Thymus (tissue), 14 donors: ENCODE measurements around the gene RAB36. TPM values are rescaled to one million over a fixed set of nuclear protein-coding genes. Genes with fewer than 3 reads are reported as not detected.

Experiments used
- DNase-seq, 9 donors: peaks; one replicate each; pipeline ENCODE4 v3.0.0-alpha.2; 2013; ENCODE audit warnings: low spot score in 9 of 9, low read depth in 6 of 9, missing footprints in 1 of 9
- H3K27ac ChIP-seq, 2 donors: one replicate each; pipeline ENCODE4 v1.5.1; 2013; ENCODE audit warnings: control low read depth in 1 of 2, low read depth in 1 of 2, low read length in 1 of 2, mild to moderate bottlenecking in 1 of 2, moderate library complexity in 1 of 2
- H3K27me3 ChIP-seq, 2 donors: one replicate each; pipeline ENCODE4 v1.5.1; 2013; ENCODE audit warnings: low read length in 1 of 2; ENCODE audit not compliant: control insufficient read depth in 2 of 2, insufficient read depth in 1 of 2
- H3K36me3 ChIP-seq, 2 donors: one replicate each; pipeline ENCODE4 v1.5.1; 2013; ENCODE audit warnings: low read length in 1 of 2, mild to moderate bottlenecking in 1 of 2, moderate library complexity in 1 of 2; ENCODE audit not compliant: control insufficient read depth in 2 of 2, insufficient read depth in 2 of 2
- H3K4me1 ChIP-seq, 2 donors: one replicate each; pipeline ENCODE4 v1.5.1; 2013; ENCODE audit warnings: low read length in 2 of 2; ENCODE audit not compliant: control insufficient read depth in 2 of 2, insufficient read depth in 2 of 2
- H3K4me3 ChIP-seq, 2 donors: one replicate each; pipeline ENCODE4 v1.5.1; 2013; ENCODE audit warnings: low read length in 2 of 2, control low read depth in 1 of 2, mild to moderate bottlenecking in 1 of 2
- H3K9me3 ChIP-seq, 2 donors: one replicate each; pipeline ENCODE4 v1.5.1; 2013; ENCODE audit warnings: low read length in 1 of 2, mild to moderate bottlenecking in 1 of 2; ENCODE audit not compliant: control insufficient read depth in 2 of 2, insufficient read depth in 1 of 2
- WGBS: extraction: QIAGEN DNeasy Blood & Tissue Kit; methylation state at CpG from one replicate; pipeline ENCODE4 v1.1.7; 2013; 5-methylcytosine and 5-hydroxymethylcytosine counted together
- long read RNA-seq, 10 donors: transcript quantifications; one replicate each; lab custom pipeline, GENCODE V29; 2026
- polyA plus RNA-seq: library from polyadenylated mRNA; stranded (reverse); fragments of 200-250 nt; gene quantifications from one replicate; pipeline ENCODE4 v1.2.3, GENCODE V29; 2013
- total RNA-seq: library from RNA; stranded (reverse); fragments of 120-200 nt; gene quantifications from one replicate; pipeline ENCODE4 v1.2.4, GENCODE V29; 2013
- donor health status: healthy.

RAB36 gene, protein sequence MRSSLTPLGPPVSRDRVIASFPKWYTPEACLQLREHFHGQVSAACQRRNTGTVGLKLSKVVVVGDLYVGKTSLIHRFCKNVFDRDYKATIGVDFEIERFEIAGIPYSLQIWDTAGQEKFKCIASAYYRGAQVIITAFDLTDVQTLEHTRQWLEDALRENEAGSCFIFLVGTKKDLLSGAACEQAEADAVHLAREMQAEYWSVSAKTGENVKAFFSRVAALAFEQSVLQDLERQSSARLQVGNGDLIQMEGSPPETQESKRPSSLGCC
- total RNA-seq: 0.42 TPM
- polyA plus RNA-seq: 0.46 TPM
- long read RNA-seq, donor 1: 0 reads
- long read RNA-seq, donor 2: 0 reads
- long read RNA-seq, donor 3: 0 reads
- long read RNA-seq, donor 4: 0 reads
- long read RNA-seq, donor 5: 0 reads
- long read RNA-seq, donor 6: 0 reads
- long read RNA-seq, donor 7: 0 reads
- long read RNA-seq, donor 8: 0 reads
- long read RNA-seq, donor 9: 0 reads
- long read RNA-seq, donor 10: 0 reads

DNA sequence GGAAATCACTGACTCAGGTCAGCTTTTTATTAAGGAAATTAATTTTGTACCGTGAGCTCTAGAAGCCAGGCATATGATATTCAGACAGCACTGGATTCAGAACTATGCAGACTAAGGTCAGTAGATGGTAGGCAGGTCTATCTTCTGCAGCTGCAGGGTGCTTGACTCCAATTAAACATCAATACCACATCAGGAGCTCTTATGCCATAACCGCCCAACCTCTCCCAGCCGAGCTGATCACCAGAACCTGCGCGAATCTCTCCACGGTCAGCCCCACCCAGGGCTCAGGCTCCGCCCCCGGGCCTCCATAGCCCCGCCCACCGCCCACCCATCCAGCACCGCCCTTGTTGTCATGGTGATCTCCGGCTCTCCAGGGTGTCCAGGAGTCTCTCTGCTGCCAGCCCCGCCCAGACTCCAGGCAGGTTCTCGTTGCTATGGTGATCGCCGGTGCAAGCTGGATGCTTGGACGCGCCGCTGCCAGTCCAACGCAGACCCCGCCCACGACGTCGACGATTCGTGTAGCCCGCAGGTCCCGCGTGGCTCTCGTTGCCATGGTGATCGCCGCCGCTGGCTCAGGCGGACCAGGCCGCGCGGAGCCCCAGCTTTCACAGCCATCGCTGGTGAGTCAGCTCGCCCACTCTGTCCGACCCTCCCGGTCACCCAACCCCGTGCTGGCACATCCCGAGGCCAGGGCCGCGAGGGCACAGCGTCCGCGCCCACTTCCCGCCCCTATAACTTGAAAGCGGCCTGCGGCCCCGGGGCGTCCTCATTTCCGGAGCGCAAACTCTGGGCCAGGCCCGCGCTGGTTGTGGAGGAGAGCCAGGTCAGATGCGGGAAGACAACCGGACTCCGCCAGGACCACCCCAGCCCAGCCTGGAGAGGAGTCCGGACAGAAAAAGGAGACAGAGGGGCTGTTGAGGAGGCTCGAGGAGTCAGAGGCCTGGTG is at the start of gene RAB36:
Gene RAB36, plus strand, starts transcription at position 546 of the 946 bp plus-strand sequence. CDS start 1,140 bp downstream, outside the sequence.
- no peaks in the 10 kb centered on the region for H3K36me3 ChIP-seq
- H3K4me1 ChIP-seq: peaks cover 28 to 51% of the 10 kb centered on the region in 2 donors
- DNase-seq: peak; percentile 44 to 83 (median 63)
- WGBS: 21% methylated on average over 62 of the region's 62 CpGs
- no peak within 1 kb of the TSS for H3K27ac ChIP-seq
- peaks cover 0 to 9% of the 10 kb centered on the region in 2 donors for H3K27me3 ChIP-seq
- peak within 1 kb of the TSS; percentile 26 to 35 for H3K4me3 ChIP-seq
- no peaks in the 10 kb centered on the region for H3K9me3 ChIP-seq

DNA sequence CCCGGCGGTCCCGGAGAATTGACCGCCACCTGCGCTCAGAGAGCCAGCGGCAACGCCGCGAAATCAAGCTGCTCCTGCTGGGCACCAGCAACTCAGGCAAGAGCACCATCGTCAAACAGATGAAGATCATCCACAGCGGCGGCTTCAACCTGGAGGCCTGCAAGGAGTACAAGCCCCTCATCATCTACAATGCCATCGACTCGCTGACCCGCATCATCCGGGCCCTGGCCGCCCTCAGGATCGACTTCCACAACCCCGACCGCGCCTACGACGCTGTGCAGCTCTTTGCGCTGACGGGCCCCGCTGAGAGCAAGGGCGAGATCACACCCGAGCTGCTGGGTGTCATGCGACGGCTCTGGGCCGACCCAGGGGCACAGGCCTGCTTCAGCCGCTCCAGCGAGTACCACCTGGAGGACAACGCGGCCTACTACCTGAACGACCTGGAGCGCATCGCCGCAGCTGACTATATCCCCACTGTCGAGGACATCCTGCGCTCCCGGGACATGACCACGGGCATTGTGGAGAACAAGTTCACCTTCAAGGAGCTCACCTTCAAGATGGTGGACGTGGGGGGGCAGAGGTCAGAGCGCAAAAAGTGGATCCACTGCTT is 49.4 kb upstream of the RAB36 start:
- DNase-seq: no peak
- Histone ChIP-seq H3K4me1 (no peaks in the 10 kb centered on the region), H3K27me3 (peaks cover 0 to under 1% of the 10 kb centered on the region in 2 donors), H3K9me3 (no peaks in the 10 kb centered on the region), H3K36me3 (no peaks in the 10 kb centered on the region), H3K4me3 (no peak overlapping the region), H3K27ac (no peak overlapping the region)
- WGBS: 97% methylated on average over 45 of the region's 45 CpGs

DNA sequence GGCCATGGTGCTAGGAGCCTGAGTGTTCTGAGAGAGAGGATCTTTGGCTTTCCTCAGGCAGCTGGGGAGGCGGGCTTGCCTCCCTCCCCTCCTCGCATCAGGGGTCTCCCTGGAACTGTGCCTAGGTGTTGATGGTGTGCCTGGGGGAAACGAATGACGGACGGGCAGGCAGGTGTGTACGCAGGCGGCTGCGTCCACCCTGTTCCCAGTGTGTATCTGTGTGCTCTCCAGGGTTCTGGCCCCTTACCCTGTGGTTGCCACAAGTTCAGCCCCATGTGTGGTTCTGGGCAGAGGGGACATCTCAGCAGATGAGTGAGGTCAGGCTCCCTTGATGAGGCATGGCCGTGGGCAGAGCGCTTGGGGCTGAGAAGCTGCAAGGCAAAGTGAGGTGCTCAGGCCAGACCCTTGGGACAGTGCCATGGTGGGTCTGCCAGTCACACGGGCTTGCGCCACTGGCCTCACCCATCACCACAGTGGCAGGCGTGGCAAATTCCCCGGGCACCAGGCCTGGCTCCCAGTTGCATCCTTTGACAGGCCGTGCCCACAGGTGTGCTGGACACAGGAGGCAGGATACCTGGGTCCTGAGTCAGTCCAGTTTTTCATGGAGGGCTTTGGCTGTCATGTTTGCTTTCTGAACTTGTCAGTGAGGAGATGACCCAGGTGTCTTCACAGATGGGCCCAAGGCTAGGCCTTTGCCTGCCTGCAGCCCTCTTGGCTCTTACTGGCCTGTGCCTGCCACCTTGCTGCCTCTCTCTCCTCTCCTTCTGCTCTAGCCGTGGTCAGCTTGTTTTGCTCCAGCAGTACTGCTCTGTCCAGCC is 47.7 kb upstream of the RAB36 start:
- no peaks in the 10 kb centered on the region for H3K4me1 ChIP-seq
- H3K4me3 ChIP-seq: no peak overlapping the region
- no peak overlapping the region for H3K27ac ChIP-seq
- H3K27me3 ChIP-seq: no peaks in the 10 kb centered on the region
- WGBS: 98% methylated on average over 16 of the region's 16 CpGs
- H3K9me3 ChIP-seq: no peaks in the 10 kb centered on the region
- H3K36me3 ChIP-seq: no peaks in the 10 kb centered on the region
- DNase-seq: no peak

GRCh38 chr22:23098230-23098705 is 47.0 kb upstream of the RAB36 start:
- no peak for DNase-seq
- no peak overlapping the region for H3K4me3 ChIP-seq
- no peak overlapping the region for H3K27ac ChIP-seq
- no peaks in the 10 kb centered on the region for H3K27me3 ChIP-seq
- no peaks in the 10 kb centered on the region for H3K36me3 ChIP-seq
- no peaks in the 10 kb centered on the region for H3K4me1 ChIP-seq
- no peaks in the 10 kb centered on the region for H3K9me3 ChIP-seq
- 94% methylated on average over 5 of the region's 5 CpGs for WGBS

DNA sequence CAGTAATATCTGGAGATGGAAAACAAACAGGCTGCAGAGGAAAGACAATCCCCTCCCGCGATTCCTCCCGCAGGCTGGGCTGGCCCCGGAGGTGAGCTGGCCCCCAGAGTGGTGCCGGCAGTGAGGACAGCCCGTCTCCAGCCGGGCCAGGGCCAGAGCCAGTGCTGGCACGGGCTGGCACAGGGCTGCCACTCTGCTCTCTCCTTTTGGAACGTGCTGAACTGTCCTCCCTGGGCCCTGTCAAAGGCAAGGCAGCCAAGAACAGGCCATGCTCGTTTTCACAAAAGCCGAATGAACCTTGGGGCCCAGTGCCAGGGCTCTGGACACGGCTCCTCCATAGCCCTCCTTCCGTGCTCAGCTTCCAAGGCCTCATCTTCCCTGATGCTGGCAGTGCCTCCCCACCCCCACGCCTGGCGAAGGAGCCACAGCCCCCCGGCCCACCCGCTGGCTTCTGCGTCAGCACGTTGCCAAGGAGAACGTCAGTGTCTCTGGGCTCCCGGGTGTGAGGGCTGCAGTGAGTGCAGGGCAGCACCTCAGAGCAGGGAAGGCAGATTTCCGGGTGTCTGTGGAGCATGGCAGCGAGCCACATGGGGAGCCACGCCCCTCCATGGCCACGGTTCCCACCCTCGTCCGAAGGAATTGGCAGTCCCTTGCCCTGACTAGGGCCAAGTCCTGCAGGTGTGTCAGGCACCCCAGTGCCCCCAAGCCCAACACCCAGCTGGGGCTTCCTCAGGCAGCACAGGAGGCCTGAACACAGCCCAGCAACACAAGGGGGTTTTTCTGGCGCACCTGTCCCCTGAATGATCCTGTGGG is 46.4 kb upstream of the RAB36 start:
- H3K27ac ChIP-seq: no peak overlapping the region

DNA sequence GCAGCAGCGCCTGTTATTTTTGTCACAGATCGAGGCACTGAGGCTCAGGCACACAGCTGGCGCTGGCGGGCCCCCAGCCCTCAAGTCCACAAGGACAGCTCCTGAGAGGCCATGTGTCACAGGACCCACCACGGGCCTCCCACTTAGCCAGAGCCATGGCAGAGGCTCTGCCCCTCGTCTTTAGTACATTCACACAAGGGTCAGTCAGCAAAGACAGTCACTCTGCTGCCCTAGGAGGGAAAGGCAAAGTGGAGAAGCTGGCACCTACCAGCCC is 45.8 kb upstream of the RAB36 start:
- WGBS: 87% methylated on average over 6 of the region's 6 CpGs
- Histone ChIP-seq H3K4me1 (no peaks in the 10 kb centered on the region), H3K36me3 (no peaks in the 10 kb centered on the region), H3K4me3 (no peak overlapping the region), H3K27me3 (no peaks in the 10 kb centered on the region), H3K27ac (no peak overlapping the region), H3K9me3 (no peaks in the 10 kb centered on the region)
- no peak for DNase-seq

More for the DNA sequence above, 46.4 kb upstream of the RAB36 start:
- Histone ChIP-seq H3K4me3 (no peak overlapping the region), H3K36me3 (no peaks in the 10 kb centered on the region), H3K27me3 (no peaks in the 10 kb centered on the region), H3K4me1 (no peaks in the 10 kb centered on the region), H3K9me3 (no peaks in the 10 kb centered on the region)
- no peak for DNase-seq
- WGBS: 92% methylated on average over 28 of the region's 28 CpGs

GRCh38 chr22:23100124-23100801 is 45.0 kb upstream of the RAB36 start:
- Histone ChIP-seq H3K4me3 (no peak overlapping the region), H3K27me3 (no peaks in the 10 kb centered on the region), H3K27ac (no peak overlapping the region), H3K9me3 (no peaks in the 10 kb centered on the region), H3K36me3 (no peaks in the 10 kb centered on the region), H3K4me1 (no peaks in the 10 kb centered on the region)
- no peak for DNase-seq
- 95% methylated on average over 7 of the region's 7 CpGs for WGBS
